GM21515 (cell line): ENCODE results near the gene NBPF11.
"Not testable (repeated sequence)": the region's sequence is repeated elsewhere in the genome, so short reads cannot be mapped to it uniquely, and the experiment has no call there.

Experiments used
- ATAC-seq: cut with Tn5 transposase; IDR thresholded peaks from one replicate; pipeline ENCODE4 v1.9.1; 2021; ENCODE audit not compliant: unreplicated experiment

NBPF11 gene

DNA sequence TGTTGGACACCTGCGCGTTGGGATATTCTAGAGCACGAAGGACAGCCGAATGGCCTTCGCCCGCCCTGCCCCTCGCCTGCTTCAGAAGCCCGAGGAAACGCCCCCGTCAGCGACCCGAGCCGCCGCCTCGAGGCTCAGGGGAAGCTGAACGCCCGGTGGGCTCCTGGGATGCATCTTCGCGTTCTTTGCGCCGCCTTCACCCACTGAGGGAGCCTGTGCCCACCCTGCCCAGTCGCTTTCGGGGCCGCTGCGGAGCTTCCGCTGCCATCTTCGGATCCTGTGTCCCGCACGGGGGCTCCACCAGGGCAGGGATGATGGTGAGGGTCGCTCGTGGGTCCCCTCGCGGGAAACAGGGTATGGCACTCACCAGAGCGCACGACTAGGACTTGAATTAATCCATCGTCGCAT, 91.8 kb downstream of the NBPF11 start:
- not testable (repeated sequence) for ATAC-seq

DNA sequence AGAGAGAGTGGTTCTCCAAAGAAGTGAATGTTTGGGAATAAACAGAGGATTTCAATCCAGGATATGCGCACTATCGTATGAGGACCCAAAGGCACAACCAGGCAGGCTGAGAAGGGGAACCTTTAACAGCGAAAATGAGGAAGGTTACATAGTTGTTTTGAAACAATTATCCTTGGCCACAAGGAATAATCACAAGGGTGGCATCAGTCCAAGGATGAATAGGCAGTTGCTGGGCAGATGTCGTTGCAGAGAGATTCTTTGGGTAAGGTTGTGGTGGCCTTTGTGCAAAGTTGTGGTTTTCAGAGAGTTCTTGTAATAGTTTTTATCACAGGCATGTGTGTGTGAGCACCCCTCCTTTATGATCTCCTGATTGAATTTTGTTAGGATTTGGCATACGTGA, 94.7 kb downstream of the NBPF11 start:
- ATAC-seq, result not testable (repeated sequence)
